Osteoblast (primary cell): ENCODE data around the gene AK8. TPM values are rescaled to one million over a fixed set of nuclear protein-coding genes. Genes with fewer than 3 reads are reported as not detected.

Source experiments
- DNase-seq: peaks from one replicate; pipeline ENCODE4 v3.0.0; 2011; ENCODE audit warnings: low spot score, mixed read lengths; ENCODE audit not compliant: insufficient read length; ENCODE audit errors: missing footprints
- H2AFZ ChIP-seq: 2 replicates; pipeline ENCODE4 v1.6.0; 2011; ENCODE audit warnings: mild to moderate bottlenecking, low read length
- H3K27ac ChIP-seq: 2 replicates; pipeline ENCODE4 v1.5.1; 2011; ENCODE audit warnings: mild to moderate bottlenecking, low read depth, low read length, moderate library complexity
- H3K27me3 ChIP-seq: 2 replicates; pipeline ENCODE4 v1.6.0; 2012; ENCODE audit warnings: mild to moderate bottlenecking, control low read depth, inconsistent platforms, low read length, moderate library complexity; ENCODE audit not compliant: insufficient read depth
- H3K36me3 ChIP-seq: 2 replicates; pipeline ENCODE4 v1.5.1; 2011; ENCODE audit warnings: mild to moderate bottlenecking, low read length, control low read depth, moderate library complexity; ENCODE audit not compliant: insufficient read depth
- H3K4me1 ChIP-seq: 2 replicates; pipeline ENCODE4 v1.5.1; 2011; ENCODE audit warnings: mild to moderate bottlenecking, low read length, control low read depth, moderate library complexity; ENCODE audit not compliant: insufficient read depth
- H3K4me2 ChIP-seq: 2 replicates; pipeline ENCODE4 v1.6.0; 2011; ENCODE audit warnings: mild to moderate bottlenecking, low read length; ENCODE audit not compliant: insufficient read depth
- H3K4me3 ChIP-seq: fragments of 200-600 bp; sonication (generic); 3 replicates; pipeline ENCODE4 v1.5.1; 2012; ENCODE audit warnings: mild to moderate bottlenecking, low read length, inconsistent platforms; ENCODE audit not compliant: insufficient read depth
- H3K79me2 ChIP-seq: 2 replicates; pipeline ENCODE4 v1.6.0; 2012; ENCODE audit warnings: mild to moderate bottlenecking, low read length, control low read depth, inconsistent platforms; ENCODE audit not compliant: insufficient read depth
- H3K9me3 ChIP-seq: 2 replicates; pipeline ENCODE4 v1.5.1; 2011; ENCODE audit warnings: low read depth, low read length, control low read depth
- H4K20me1 ChIP-seq: 2 replicates; pipeline ENCODE4 v1.6.0; 2012; ENCODE audit warnings: mild to moderate bottlenecking, low read length, control low read depth; ENCODE audit not compliant: insufficient read depth
- CTCF ChIP-seq: IDR thresholded peaks from 2 replicates; pipeline ENCODE4 v1.5.1; 2011; ENCODE audit warnings: mild to moderate bottlenecking, low read depth, low read length, moderate library complexity; ENCODE audit errors: extremely low read depth
- total RNA-seq: library from RNA; depleted of rRNA; stranded (reverse); fragments of >200 nt; gene quantifications from 2 replicates; pipeline ENCODE4 v1.2.3, GENCODE V29; 2012

AK8 gene
- total RNA-seq, 1 donor = 1.1 TPM

GRCh38 chr9:132840980-132841379 lies 37.1 kb downstream of the AK8 start:
- H2AFZ ChIP-seq = no peak overlapping the region
- H4K20me1 ChIP-seq = no peaks in the 10 kb centered on the region
- DNase-seq = no peak
- no peaks in the 10 kb centered on the region for H3K79me2 ChIP-seq
- TF ChIP-seq CTCF = no peak
- no peak overlapping the region for H3K4me2 ChIP-seq
- no peaks in the 10 kb centered on the region for H3K4me1 ChIP-seq
- no peaks in the 10 kb centered on the region for H3K9me3 ChIP-seq
- H3K36me3 ChIP-seq = no peaks in the 10 kb centered on the region
- no peaks in the 10 kb centered on the region for H3K27me3 ChIP-seq
- H3K4me3 ChIP-seq = no peak overlapping the region
- no peak overlapping the region for H3K27ac ChIP-seq

GRCh38 chr9:132838291-132838690 lies 39.8 kb downstream of the AK8 start:
- no peak overlapping the region for H3K4me2 ChIP-seq

GRCh38 chr9:132837501-132838286 lies 40.4 kb downstream of the AK8 start:
- Histone ChIP-seq H3K27ac (no peak overlapping the region), H3K27me3 (no peaks in the 10 kb centered on the region), H3K4me2 (no peak overlapping the region), H3K9me3 (no peaks in the 10 kb centered on the region), H4K20me1 (no peaks in the 10 kb centered on the region), H3K4me1 (no peaks in the 10 kb centered on the region), H3K4me3 (no peak overlapping the region), H3K36me3 (no peaks in the 10 kb centered on the region), H2AFZ (no peak overlapping the region), H3K79me2 (no peaks in the 10 kb centered on the region)
- DNase-seq = no peak
- TF ChIP-seq CTCF = no peak

More at GRCh38 chr9:132838291-132838690, 39.8 kb downstream of the AK8 start:
- H3K27me3 ChIP-seq = no peaks in the 10 kb centered on the region
- no peaks in the 10 kb centered on the region for H3K4me1 ChIP-seq
- H2AFZ ChIP-seq = no peak overlapping the region
- no peaks in the 10 kb centered on the region for H4K20me1 ChIP-seq
- H3K36me3 ChIP-seq = no peaks in the 10 kb centered on the region
- TF ChIP-seq CTCF = no peak
- H3K79me2 ChIP-seq = no peaks in the 10 kb centered on the region
- H3K4me3 ChIP-seq = no peak overlapping the region
- no peaks in the 10 kb centered on the region for H3K9me3 ChIP-seq
- no peak overlapping the region for H3K27ac ChIP-seq
- DNase-seq = no peak

- no peaks in the 10 kb centered on the region for H3K79me2 ChIP-seq
- no peaks in the 10 kb centered on the region for H3K27me3 ChIP-seq
- no peak overlapping the region for H3K4me3 ChIP-seq
These were observed 43.7 kb downstream of the AK8 start for GRCh38 chr9:132834343-132834742.

More at GRCh38 chr9:132834343-132834742, 43.7 kb downstream of the AK8 start:
- Histone ChIP-seq H2AFZ (no peak overlapping the region), H3K9me3 (no peaks in the 10 kb centered on the region), H3K4me1 (no peaks in the 10 kb centered on the region), H3K27ac (no peak overlapping the region), H3K4me2 (no peak overlapping the region), H4K20me1 (no peaks in the 10 kb centered on the region), H3K36me3 (no peaks in the 10 kb centered on the region)
- no peak for DNase-seq
- no peak for TF ChIP-seq CTCF
